ENCODE results near the gene CNOT4.
A peak's percentile ranks its signal among the peaks of the same experiment; 100 is the strongest.

The CNOT4 gene

DNA sequence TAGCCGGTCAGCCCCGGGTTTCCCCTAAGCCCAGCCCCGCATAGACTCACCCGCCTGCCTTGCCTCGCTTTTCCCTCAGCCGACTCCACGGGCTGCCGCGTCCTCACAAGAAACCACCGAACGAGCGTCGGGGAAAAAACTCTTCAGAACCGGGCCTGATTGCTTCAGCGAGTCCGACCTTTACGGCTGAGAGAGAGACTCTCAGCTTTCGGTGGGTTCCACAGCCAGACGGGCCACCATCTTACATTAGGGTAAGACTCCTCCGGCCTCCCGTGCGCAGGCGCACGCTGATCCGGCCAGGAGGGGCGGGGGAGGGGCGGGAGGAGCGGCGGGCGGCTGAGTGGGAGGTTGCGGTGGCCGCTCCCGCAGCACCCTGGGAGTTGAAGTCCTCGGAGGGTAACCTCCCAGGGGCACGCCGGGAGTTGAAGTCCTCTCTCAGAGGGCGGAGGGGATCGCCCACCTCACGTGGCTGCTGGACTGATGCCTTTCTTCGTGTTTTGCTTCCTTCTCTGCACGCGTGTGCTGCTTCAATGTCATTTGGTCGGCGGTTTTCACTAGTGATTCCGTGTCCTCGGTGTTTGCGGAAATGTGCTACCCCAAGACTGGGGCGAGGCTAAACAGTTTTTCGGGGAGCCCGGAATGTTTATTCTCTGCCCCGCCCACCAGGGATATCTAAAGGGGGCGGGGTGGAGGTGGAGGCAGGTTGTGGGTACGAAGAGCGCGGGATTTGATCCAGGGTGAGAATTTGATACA, at the start of gene CNOT4:
Gene CNOT4, minus strand, starts transcription at position 264 of the 753 bp plus-strand sequence. CDS start 71,771 bp downstream, outside the sequence.
- peak; percentile 93 to 95 (median 95) for DNase-seq (ENCODE audit: low read depth in 2 of 3, low spot score in 1 of 3)

DNA sequence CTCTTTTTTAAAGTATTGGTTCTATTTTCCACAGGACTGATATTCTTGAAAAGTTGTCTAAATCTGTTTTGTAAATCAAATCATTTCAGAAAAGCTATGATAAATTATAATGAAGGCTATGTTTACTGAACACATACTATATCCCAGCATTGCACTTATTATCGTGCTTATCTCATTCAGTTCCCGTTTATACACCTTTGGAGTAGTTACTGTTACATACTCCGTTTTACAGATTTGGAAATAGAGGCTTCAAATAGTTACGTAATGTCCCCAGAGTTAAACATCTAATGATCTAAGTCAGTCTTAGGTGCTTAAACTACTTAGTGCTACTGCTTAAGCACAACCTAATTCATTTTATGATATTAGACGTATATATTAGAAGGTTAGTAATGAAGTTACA, 49.0 kb upstream of the CNOT4 start:
- no peak for DNase-seq (ENCODE audit: low read depth in 2 of 3, low spot score in 1 of 3)

DNA sequence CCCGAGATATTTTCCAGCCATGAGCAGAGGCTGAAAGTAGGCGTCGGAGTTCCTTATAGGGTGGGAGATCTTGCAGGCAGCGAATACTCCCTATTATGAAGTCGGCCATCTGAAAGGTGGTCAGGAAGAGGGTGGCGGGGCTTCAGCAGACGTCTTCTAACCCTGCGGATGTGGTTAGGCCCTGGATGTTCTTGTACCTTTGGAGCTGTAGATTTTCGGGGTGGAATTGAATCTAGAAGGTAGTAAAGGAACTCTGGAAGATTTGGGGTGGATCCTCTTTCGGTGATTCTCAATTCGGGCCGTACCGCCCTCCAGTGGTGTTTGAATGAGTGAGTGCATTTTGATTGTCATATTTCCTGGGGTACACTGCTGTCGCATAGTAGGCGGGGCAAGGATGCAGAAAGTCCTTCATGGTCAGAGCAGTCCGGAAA, 48.5 kb upstream of the CNOT4 start:
- peak; percentile 39 to 51 (median 47) for DNase-seq (ENCODE audit: low read depth in 2 of 3, low spot score in 1 of 3)

DNA sequence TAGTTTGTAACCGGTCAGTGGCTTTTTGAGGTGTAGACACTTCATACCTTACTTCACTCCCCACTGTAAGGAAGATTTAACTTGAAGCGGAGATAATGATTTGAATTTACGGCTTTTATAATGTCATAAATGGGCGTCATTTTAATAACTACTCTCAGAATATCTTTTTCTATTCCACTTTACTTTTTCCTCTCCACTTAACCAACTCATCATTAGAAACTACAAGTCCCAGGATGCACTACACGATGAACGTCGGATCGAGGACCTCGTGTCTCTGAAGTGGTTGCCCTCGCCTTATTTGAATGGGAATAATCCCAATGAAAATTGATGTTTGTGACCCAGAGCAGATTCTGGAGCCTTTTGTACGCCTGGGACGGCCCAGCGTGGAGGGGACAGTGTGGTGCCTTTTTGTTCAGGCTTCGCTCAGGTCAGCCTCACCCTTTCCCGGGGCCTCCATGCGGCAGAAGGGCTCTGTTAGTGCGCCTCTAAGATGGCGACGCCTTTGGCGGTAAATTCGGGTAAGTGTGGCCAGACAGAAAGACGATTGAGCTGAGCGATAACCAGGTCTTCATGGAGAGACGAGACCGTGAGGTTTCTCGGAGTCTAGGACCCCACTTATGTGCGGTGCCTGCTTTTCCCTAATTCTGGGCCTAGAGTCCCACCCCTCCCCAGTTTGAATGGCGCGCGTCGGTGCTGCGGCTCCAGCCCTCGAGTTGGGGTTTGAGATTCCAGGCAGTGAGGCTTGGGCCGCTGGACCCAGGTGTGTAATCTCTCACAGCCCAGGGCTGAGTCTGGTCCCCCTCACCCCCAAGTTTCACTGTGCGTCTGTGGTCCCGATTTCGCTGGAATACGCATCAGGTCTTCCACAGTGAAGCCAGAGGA, 47.8 kb upstream of the CNOT4 start, which contains the start of gene NUP205:
Gene NUP205, plus strand, starts transcription at position 463 of the 882 bp plus-strand sequence. Its CDS starts 28 bp downstream, at position 491.
- peak; percentile 51 to 74 (median 64) for DNase-seq (ENCODE audit: low read depth in 2 of 3, low spot score in 1 of 3)

DNA sequence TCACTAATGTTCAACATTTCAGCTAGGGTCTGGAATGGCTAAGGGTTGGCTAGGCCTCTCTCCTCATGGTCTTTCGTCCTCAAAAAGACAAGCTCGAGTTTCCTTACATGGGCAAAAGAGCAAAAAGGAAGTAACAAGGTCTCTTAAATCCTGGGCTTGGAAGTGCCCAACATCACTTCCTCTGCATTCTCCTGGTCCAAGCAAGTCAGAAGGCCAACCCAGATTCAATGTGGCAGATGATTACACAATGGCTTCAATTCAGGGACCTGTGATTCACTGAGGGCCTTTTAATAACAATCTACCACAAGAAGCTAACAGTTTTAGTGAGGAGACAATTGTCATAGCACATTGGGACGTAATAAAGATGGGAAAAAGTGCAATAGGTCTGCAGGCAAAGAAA, 43.4 kb upstream of the CNOT4 start:
- no peak for DNase-seq (ENCODE audit: low read depth in 2 of 3, low spot score in 1 of 3)

GRCh38 chr7:135552148-135552547, 42.2 kb upstream of the CNOT4 start:
- no peak for DNase-seq (ENCODE audit: low read depth in 2 of 3, low spot score in 1 of 3)

GRCh38 chr7:135550196-135550595, 40.3 kb upstream of the CNOT4 start:
- no peak for DNase-seq (ENCODE audit: low read depth in 2 of 3, low spot score in 1 of 3)

DNA sequence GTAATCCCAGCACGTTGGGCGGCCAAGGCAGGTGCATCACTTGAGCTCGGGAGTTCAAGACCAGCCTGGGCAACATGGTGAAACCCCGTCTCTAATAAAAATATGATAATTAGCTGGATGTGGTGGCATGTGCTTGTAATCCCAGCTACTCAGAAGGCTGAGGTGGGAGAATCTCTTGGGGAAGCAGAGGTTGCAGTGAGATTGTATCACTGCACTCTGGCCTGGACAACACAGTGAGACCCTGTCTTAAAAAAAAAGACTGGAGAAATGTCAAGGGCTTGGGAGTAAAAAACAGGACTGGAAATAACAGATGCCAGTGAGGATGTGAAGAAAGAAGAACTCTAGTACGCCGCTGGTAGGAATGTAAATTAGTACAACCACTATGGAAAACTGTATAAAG, 31.1 kb upstream of the CNOT4 start:
- no peak for DNase-seq (ENCODE audit: low read depth in 2 of 3, low spot score in 1 of 3)

DNA sequence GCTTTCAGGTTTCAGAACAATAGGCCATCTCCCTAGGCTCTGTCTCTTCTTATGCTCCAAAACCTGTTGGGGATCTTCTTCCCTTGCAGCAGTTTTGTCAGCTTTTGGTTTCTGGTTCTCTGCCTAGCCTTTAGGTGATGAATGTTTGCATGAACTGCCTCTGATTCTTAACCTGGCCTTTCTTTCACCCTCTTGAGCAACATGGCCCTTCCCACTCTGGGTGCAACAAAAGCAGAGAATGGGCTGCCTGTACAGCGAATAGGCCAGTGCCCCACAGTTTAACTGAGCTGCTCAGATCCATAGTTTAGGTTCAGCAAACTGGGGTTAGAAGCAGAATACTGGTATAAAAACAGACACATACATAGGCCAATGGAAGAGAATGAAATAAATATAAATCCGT, 29.7 kb upstream of the CNOT4 start:
- DNase-seq (ENCODE audit: low read depth in 2 of 3, low spot score in 1 of 3) = no peak

GRCh38 chr7:135538376-135538775, 28.5 kb upstream of the CNOT4 start:
- no peak for DNase-seq (ENCODE audit: low read depth in 2 of 3, low spot score in 1 of 3)

DNA sequence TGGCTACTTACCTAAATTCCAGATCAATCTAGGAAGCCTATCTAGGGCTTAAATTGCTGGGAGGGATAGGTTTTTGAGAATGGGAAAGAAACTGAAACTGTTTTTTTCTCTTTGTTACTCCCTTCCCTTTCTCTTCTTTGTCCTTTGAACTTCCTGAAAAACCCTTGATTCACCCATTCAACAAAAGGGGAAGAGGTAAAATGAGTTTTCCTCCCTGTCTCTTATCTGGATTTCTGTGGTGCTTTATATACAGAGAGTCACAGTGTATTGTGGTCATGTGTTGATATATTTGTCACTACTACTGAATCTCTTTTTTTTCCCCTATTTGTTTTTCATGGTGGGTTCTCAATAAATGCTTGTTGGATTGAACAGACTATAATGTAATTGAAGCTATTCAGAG, 28.0 kb upstream of the CNOT4 start:
- no peak for DNase-seq (ENCODE audit: low read depth in 2 of 3, low spot score in 1 of 3)

DNA sequence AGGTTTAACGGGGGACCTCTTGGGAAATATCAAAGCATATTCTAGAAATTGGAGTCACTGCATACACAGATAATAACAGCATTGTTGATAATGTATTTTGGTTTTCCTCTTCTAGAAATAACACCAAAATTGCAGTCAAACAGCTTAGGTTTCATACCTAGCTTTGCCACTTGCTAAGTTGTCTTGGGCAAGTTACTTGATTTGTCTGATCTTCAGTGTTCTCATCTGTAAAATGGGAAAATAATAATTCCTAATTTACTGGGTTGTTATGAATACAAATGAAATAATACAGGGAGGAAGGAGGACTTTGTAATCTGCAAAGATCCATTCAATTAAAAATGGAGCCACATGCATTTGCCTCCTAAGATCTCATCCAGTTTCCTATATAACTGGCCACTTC, 27.6 kb upstream of the CNOT4 start:
- no peak for DNase-seq (ENCODE audit: low read depth in 2 of 3, low spot score in 1 of 3)

- DNase-seq (ENCODE audit: low read depth in 2 of 3, low spot score in 1 of 3) = no peak
These were observed 26.2 kb upstream of the CNOT4 start for GRCh38 chr7:135536150-135536549.

- DNase-seq (ENCODE audit: low read depth in 2 of 3, low spot score in 1 of 3) = no peak
These were observed 17.1 kb upstream of the CNOT4 start for GRCh38 chr7:135527025-135527424.

DNA sequence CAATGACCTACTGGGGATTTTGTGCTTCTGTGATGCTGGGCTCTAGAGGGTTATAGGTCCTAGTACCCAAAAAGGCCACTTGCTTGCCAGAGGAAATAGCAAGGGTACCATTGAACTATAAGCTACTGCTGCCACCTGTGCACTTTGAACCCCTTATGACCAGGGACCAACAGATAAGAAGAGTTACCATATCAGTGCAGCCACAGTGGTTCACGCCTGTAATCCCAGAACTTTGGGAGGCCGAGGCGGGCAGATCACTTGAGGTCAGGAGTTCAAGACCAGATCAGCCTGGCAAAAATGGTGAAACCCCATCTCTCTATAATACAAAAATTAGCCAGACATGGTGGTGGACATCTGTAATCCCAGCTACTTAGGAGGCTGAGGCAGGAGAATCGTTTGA, 15.5 kb upstream of the CNOT4 start:
- DNase-seq (ENCODE audit: low read depth in 2 of 3, low spot score in 1 of 3) = no peak

DNA sequence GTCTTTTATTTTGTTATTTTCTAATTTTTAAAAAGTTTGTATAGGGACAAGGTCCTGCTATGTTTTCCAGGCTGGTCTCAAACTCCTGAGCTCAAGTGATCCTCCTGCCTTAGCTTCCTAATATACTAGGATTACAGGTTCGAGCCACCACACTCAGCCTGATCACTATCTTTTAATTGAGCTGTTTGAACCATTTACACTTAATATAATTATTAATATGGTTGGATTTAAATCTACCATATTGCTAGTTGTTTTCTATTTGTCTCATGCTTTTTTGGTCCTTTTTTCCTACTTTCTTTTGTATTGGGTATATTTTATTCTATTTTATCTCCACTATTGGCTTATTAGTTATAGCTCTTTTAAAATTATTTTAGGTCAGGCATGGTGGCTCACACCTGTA, 13.2 kb upstream of the CNOT4 start:
- no peak for DNase-seq (ENCODE audit: low read depth in 2 of 3, low spot score in 1 of 3)

GRCh38 chr7:135522509-135522908, 12.6 kb upstream of the CNOT4 start:
- no peak for DNase-seq (ENCODE audit: low read depth in 2 of 3, low spot score in 1 of 3)

DNA sequence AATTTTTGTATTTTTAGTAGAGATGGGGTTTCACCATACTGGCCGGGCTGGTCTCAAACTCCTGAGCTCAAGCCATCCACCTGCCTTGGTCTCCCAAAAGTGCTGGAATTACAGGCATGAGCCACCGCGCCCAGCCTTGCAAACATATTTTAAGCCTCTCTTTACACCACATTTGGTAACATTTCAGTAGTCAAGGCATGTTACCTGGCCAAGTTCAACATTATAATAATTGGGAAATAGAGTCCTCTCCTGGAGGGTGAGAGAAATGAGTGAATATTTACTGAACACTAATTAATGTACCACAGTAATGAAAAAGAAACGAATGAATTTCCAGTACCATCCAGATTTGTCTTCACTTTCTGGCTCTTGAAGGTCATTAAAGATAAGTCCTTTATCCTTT, 10.0 kb upstream of the CNOT4 start:
- no peak for DNase-seq (ENCODE audit: low read depth in 2 of 3, low spot score in 1 of 3)

DNA sequence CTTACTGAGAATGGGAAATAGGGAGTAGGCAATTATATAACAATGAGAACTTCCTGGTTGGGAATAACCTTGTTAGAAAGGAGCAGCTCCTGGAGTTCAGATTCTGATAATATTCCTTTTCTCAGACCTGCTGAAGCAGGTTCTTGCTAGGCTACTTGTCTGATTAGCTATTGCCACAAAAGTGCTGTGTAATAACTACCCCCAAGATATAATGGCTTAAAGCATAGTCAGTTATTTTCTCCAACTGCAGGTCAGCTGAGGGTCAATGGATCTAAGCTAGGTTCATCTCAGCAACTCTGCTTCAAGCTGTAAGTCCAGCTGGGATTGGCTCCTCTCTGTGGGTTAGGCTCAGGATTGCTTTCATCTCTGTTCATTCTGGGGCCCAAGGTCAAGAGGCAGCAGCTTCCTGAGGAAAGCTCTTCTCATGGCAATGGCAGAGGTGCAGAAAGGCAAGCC, 9.4 kb upstream of the CNOT4 start:
- DNase-seq (ENCODE audit: low read depth in 2 of 3, low spot score in 1 of 3) = no peak

- no peak for DNase-seq (ENCODE audit: low read depth in 2 of 3, low spot score in 1 of 3)
These were observed 8.8 kb upstream of the CNOT4 start for GRCh38 chr7:135518748-135519147.

DNA sequence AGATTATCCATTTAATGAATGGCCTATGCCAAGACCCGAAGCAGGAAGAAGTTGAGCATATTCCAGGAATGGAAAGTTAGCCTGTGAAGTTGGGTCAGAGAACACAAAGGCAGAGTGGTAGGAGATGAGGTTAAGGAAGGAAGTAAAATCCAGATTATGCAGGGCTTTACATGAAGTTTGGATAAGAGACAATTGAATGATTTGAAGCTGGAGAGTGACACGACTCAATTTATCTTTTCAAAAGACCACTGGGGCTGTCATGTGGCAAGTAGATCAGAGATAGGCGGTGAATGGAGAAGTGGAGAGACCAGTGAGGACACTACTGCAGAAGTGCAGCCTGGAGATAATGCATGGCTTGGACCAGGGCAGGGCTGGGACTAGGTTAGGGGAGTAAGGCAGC, 7.2 kb upstream of the CNOT4 start:
- DNase-seq (ENCODE audit: low read depth in 2 of 3, low spot score in 1 of 3) = no peak

DNA sequence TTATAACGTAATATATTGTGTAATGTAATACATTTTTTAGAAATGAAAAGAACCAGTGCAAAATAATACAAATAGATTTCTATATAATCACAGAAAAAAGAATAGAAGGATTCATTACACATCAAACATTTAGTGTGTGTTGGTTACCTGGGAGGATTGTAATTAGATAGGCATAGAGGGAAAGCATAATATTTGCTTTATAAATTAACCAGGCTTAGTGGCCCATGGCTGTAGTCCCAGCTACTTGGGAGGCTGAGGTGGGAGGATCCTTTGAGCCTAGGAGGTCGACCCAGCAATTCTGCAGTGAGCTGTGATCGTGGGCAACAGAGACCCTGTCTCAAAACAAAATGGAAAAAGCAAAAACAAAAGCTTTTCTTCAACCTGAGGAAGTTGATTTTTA, 5.0 kb upstream of the CNOT4 start:
- no peak for DNase-seq (ENCODE audit: low read depth in 2 of 3, low spot score in 1 of 3)

All from stimulated activated CD4-positive, alpha-beta T cell treated with anti-CD3 and anti-CD28 coated beads, Interleukin-12 subunit alpha, Interleukin-12 subunit beta, amount 100 ng/mL, for 48 hours (primary cell).